Measurements from ENCODE around the gene MAPK8IP1.
"Not testable (repeated sequence)": the region's sequence is repeated elsewhere in the genome, so short reads cannot be mapped to it uniquely, and the experiment has no call there.

The MAPK8IP1 gene

DNA sequence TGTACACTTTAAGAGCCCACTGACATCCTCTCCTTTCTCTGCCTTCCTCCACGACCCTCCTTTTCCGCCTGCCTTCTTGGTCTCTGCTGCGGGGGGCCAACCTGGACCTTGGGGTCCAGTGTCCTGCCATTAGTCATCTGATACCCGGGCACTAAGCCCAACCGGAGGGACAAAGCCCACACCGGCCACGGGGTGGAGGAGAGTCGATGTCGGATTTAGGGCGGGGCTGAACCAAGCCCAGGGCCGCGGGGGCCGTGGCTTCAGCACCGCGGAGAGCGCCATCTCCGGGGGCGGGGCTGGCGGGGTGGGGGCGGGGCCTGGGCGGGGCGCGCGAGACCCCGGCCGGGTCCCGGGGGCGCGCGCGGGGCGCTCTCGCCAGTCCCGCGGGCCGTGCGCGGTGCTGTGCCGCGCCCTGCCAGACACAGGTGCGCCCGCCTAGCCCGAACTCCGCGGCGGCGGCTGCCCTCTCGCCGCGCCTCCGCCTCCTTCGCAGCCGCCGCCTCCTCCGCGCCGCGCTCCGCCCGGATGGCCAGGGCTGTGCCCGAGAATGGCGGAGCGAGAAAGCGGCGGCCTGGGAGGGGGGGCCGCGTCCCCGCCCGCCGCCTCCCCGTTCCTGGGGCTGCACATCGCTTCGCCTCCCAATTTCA is at the start of gene MAPK8IP1:
Gene MAPK8IP1 (plus strand): TSS at position 378 of the 647 bp plus-strand sequence. CDS start 170 bp downstream, at position 548.
- Mint-ChIP-seq H3K4me1 (peaks cover 7% of the 10 kb centered on the region), H3K27ac (no peak within 1 kb of the TSS), H3K9me3 (no peaks in the 10 kb centered on the region), H3K4me3 (peak within 1 kb of the TSS; percentile 79), H3K27me3 (ENCODE audit: low read depth, poor library complexity) (peaks cover 54% of the 10 kb centered on the region), H3K36me3 (ENCODE audit: low read depth) (peaks cover 3% of the 10 kb centered on the region)
- peak; percentile 82 for DNase-seq
- TF ChIP-seq CTCF (IDR thresholded peaks at IDR 0.05) = no peak

GRCh38 chr11:45839204-45839603 is 46.2 kb upstream of the MAPK8IP1 start:
- Mint-ChIP-seq H3K4me1 (peaks cover 5% of the 10 kb centered on the region), H3K27me3 (ENCODE audit: low read depth, poor library complexity) (peaks cover 74% of the 10 kb centered on the region), H3K36me3 (ENCODE audit: low read depth) (no peaks in the 10 kb centered on the region), H3K9me3 (peaks cover 22% of the 10 kb centered on the region), H3K27ac (no peak overlapping the region), H3K4me3 (no peak overlapping the region)
- no peak for TF ChIP-seq CTCF (IDR thresholded peaks at IDR 0.05)
- DNase-seq = no peak

DNA sequence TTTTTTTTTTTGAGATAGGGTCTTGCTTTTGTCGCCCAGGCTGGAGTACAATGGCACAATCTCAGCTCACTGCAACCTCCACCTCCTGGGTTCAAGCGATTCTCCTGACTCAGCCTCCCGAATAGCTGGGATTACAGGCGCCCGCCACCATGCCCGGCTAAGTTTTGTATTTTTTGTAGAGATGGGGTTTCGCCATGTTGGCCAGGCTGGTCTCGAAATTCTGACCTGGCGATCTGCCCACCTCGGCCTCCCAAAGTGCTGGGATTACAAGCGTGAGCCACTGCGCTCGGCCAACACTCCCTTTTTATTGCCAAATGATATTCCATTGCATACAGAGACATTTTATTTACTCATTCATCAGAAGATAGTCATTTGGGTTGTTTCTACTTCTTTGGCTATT is 45.2 kb upstream of the MAPK8IP1 start:
- not testable (repeated sequence) for H3K27ac Mint-ChIP-seq; DNase-seq; H3K4me1 Mint-ChIP-seq; H3K4me3 Mint-ChIP-seq; H3K36me3 Mint-ChIP-seq (ENCODE audit: low read depth)
- Mint-ChIP-seq H3K27me3 (ENCODE audit: low read depth, poor library complexity) (peaks cover 81% of the 10 kb centered on the region), H3K9me3 (peaks cover 22% of the 10 kb centered on the region)

- Mint-ChIP-seq H3K4me1 (peaks cover 9% of the 10 kb centered on the region), H3K27ac (no peak overlapping the region), H3K4me3 (no peak overlapping the region), H3K27me3 (ENCODE audit: low read depth, poor library complexity) (peaks cover 70% of the 10 kb centered on the region), H3K9me3 (peaks cover 24% of the 10 kb centered on the region), H3K36me3 (ENCODE audit: low read depth) (no peaks in the 10 kb centered on the region)
- DNase-seq = peak; percentile 88
- peak; percentile 89 for TF ChIP-seq CTCF (IDR thresholded peaks at IDR 0.05)
These were observed 42.1 kb upstream of the MAPK8IP1 start for GRCh38 chr11:45843158-45843924.

- DNase-seq = no peak
- no peaks in the 10 kb centered on the region for H3K36me3 Mint-ChIP-seq (ENCODE audit: low read depth)
- peaks cover 65% of the 10 kb centered on the region for H3K27me3 Mint-ChIP-seq (ENCODE audit: low read depth, poor library complexity)
- peaks cover 19% of the 10 kb centered on the region for H3K4me1 Mint-ChIP-seq
- no peak overlapping the region for H3K4me3 Mint-ChIP-seq
- H3K27ac Mint-ChIP-seq = no peak overlapping the region
- no peak for TF ChIP-seq CTCF (IDR thresholded peaks at IDR 0.05)
- peaks cover 24% of the 10 kb centered on the region for H3K9me3 Mint-ChIP-seq
These were observed 40.5 kb upstream of the MAPK8IP1 start for GRCh38 chr11:45844822-45845578.

DNA sequence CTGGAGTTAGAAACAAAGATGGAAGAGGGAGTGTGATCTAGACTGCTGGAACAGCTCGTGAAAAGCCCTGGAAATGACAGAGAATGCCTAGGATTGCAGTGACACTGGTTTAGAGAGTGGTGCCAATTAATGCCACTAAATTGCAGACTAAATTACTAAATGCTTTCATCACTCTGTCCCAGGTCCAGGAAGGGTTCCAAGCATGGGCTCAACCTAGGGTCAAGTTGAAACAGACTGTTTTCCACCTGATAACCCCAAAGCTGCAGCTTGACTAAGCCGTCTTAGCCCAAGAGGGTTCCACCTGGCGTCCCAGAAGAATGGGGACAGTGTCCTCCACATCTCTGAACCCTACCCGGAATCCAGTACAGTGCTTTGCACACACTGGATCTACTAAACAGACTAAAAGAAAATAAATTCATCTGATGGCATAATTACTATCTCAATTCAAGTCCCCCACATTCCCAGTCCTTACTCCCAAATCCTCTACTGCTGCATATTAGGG is 39.2 kb upstream of the MAPK8IP1 start:
- no peak overlapping the region for H3K4me3 Mint-ChIP-seq
- no peak overlapping the region for H3K27ac Mint-ChIP-seq
- H3K9me3 Mint-ChIP-seq = peaks cover 19% of the 10 kb centered on the region
- peaks cover 59% of the 10 kb centered on the region for H3K27me3 Mint-ChIP-seq (ENCODE audit: low read depth, poor library complexity)
- peaks cover 19% of the 10 kb centered on the region for H3K4me1 Mint-ChIP-seq
- no peak for DNase-seq
- no peak for TF ChIP-seq CTCF (IDR thresholded peaks at IDR 0.05)
- no peaks in the 10 kb centered on the region for H3K36me3 Mint-ChIP-seq (ENCODE audit: low read depth)

Data from nephron progenitor cell (in vitro differentiated cells).